K562 (cell line): ENCODE measurements around the gene ANO10. TPM values are rescaled to one million over a fixed set of nuclear protein-coding genes. Genes with fewer than 3 reads are reported as not detected.

ENCODE experiments used
- DEAF1 ChIP-seq: fragments of 450-650 bp; formaldehyde crosslinking; IDR thresholded peaks from 2 replicates; pipeline ENCODE4 v1.4.0; 2020; ENCODE audit warnings: mild to moderate bottlenecking, moderate library complexity
- FOXM1 ChIP-seq, 2 experiments: fragments of 450-650 bp in 1 of 2; sonication (generic) in 1 of 2; formaldehyde crosslinking in 1 of 2; IDR thresholded peaks; 2 replicates each; pipeline versions ENCODE4 v1.6.1 to v1.9.0; 2017 to 2022; ENCODE audit warnings: low read depth in 2 of 2, mild to moderate bottlenecking in 2 of 2, missing genetic modification reagents in 1 of 2, moderate library complexity in 1 of 2
- HDAC1 ChIP-seq, 2 experiments: fragments of 450-650 bp; IDR thresholded peaks; 2 replicates each; pipeline ENCODE4 v1.6.1; 2016 to 2017; ENCODE audit warnings: inconsistent platforms in 1 of 2, mild to moderate bottlenecking in 1 of 2, moderate library complexity in 1 of 2
- ID3 ChIP-seq, 2 experiments: fragments of 250-450 bp in 1 of 2; fragments of 450-650 bp in 1 of 2; sonication (Bioruptor Pico) in 1 of 2; IDR thresholded peaks; 2 replicates each; pipeline versions ENCODE4 v1.6.1 to v1.8.0; 2016 to 2021; ENCODE audit warnings: mild to moderate bottlenecking in 2 of 2, moderate library complexity in 2 of 2, missing compliant biosample characterization in 1 of 2, missing genetic modification characterization in 1 of 2
- MCM5 ChIP-seq: fragments of 450-650 bp; IDR thresholded peaks from 2 replicates; pipeline ENCODE4 v1.6.1; 2016; ENCODE audit warnings: low read depth
- MTA1 ChIP-seq: fragments of 450-650 bp; IDR thresholded peaks from 2 replicates; pipeline ENCODE4 v1.6.1; 2017; ENCODE audit warnings: borderline replicate concordance
- MTA2 ChIP-seq: fragments of 450-650 bp; IDR thresholded peaks from 2 replicates; pipeline ENCODE4 v1.6.1; 2016; ENCODE audit warnings: low read depth
- NCOA6 ChIP-seq: fragments of 450-650 bp; IDR thresholded peaks from 2 replicates; pipeline ENCODE4 v1.6.1; 2017; ENCODE audit warnings: mild to moderate bottlenecking
- NR1H2 ChIP-seq: sonication (generic); formaldehyde crosslinking; IDR thresholded peaks from 2 replicates; pipeline ENCODE4 v1.4.0; 2020; ENCODE audit warnings: mild to moderate bottlenecking, missing genetic modification reagents
- POLR3G ChIP-seq: IDR thresholded peaks from 2 replicates; pipeline ENCODE4 v1.6.1; 2011; ENCODE audit not compliant: insufficient read length, insufficient replicate concordance; ENCODE audit errors: extremely low read depth
- PTTG1 ChIP-seq: fragments of 450-650 bp; IDR thresholded peaks from 2 replicates; pipeline ENCODE4 v1.6.1; 2016; ENCODE audit warnings: low read depth, mild to moderate bottlenecking, missing genetic modification characterization, missing compliant biosample characterization
- SNRNP70 ChIP-seq: fragments of 200-400 bp; formaldehyde crosslinking; optimal IDR thresholded peaks from 2 replicates; pipeline ENCODE3; 2017; ENCODE audit warnings: low read depth, low read length
- SOX6 ChIP-seq: fragments of 450-650 bp; IDR thresholded peaks from 2 replicates; pipeline ENCODE4 v1.6.1; 2014; ENCODE audit warnings: mild to moderate bottlenecking
- U2AF2 ChIP-seq: fragments of 200-400 bp; formaldehyde crosslinking; optimal IDR thresholded peaks from 2 replicates; pipeline ENCODE3; 2017; ENCODE audit warnings: low read depth, mild to moderate bottlenecking, low read length
- ZC3H8 ChIP-seq: fragments of 450-650 bp; IDR thresholded peaks from 2 replicates; pipeline ENCODE4 v1.6.1; 2017
- ZNF165 ChIP-seq: fragments of 250-450 bp; sonication (Bioruptor Pico); IDR thresholded peaks from 2 replicates; pipeline ENCODE4 v1.4.0; 2020; ENCODE audit warnings: borderline replicate concordance
- ZNF277 ChIP-seq: fragments of 250-450 bp; sonication (Bioruptor Pico); IDR thresholded peaks from 2 replicates; pipeline ENCODE4 v1.8.0; 2022; ENCODE audit warnings: inconsistent platforms, mild to moderate bottlenecking, moderate library complexity, borderline replicate concordance
- ZNF583 ChIP-seq: fragments of 250-450 bp; sonication (Bioruptor Pico); IDR thresholded peaks from 2 replicates; pipeline ENCODE4 v1.4.0; 2020
- ZNF740 ChIP-seq, 3 experiments: fragments of 200-800 bp in 1 of 3; sonication (Bioruptor generic) in 1 of 3; sonication (generic) in 1 of 3; formaldehyde crosslinking in 1 of 3; IDR thresholded peaks; 2 replicates each; pipeline versions ENCODE4 v1.6.1 to v1.8.0; 2016 to 2022; ENCODE audit warnings: mild to moderate bottlenecking in 2 of 3, missing compliant biosample characterization in 2 of 3, missing genetic modification characterization in 2 of 3, missing genetic modification reagents in 1 of 3
- polyA plus RNA-seq, 8 experiments: library from polyadenylated mRNA; depleted of rRNA in 4 of 8; stranded (reverse) in 5 of 8; unstranded in 3 of 8; fragments of >200 nt; fragmentation: Nextera tagmentation in 2 of 8; fragmentation: Illumina TruSeq in 1 of 8; extraction: Ambion mirVana in 2 of 8; extraction: Trizol in 1 of 8; gene quantifications; 2 replicates each; pipeline versions ENCODE4 v1.2.1 to v1.2.3, GENCODE V29; 2011 to 2014; ENCODE audit warnings: inconsistent platforms in 1 of 8, missing spikeins in 1 of 8
- total RNA-seq, 7 experiments: library from RNA; depleted of rRNA in 6 of 7; stranded (reverse); fragments of >200 nt in 6 of 7; fragmentation: Illumina TruSeq in 2 of 7; extraction: Trizol in 2 of 7; gene quantifications; 2 replicates each; pipeline versions ENCODE4 v1.2.1 to v1.2.3, GENCODE V29; 2011 to 2021; ENCODE audit warnings: low replicate concordance in 1 of 7

The ANO10 gene
- total and polyA plus RNA-seq, 9 of the 15 experiments (the other 6 are each of a cell fraction or from before 2014, with no cell fraction given): 6.4 to 46.0 (median 32.3) TPM

- TF ChIP-seq ZNF740 (CRISPR knock-in tag; IDR thresholded peaks at IDR 0.05): no peak
- no peak for TF ChIP-seq ZNF740 (tag; IDR thresholded peaks at IDR 0.05)
- TF ChIP-seq ID3 (CRISPR knock-in tag; IDR thresholded peaks at IDR 0.05): no peak
- TF ChIP-seq ID3 (tag; IDR thresholded peaks at IDR 0.05): peak; percentile 56; the same call in 1 of the 2 replicates
- no peak for TF ChIP-seq POLR3G
- no peak for TF ChIP-seq NCOA6
- 0 out of 2 replicates have a peak, but pooled peaks have one; percentile 29 for TF ChIP-seq ZC3H8
- no peak for TF ChIP-seq MCM5
- 0 out of 2 replicates have a peak, but pooled peaks have one; percentile 53 for TF ChIP-seq PTTG1 (tag)
- TF ChIP-seq SNRNP70: no peak
- TF ChIP-seq ZNF583 (CRISPR knock-in tag): peak; percentile 88
- TF ChIP-seq SOX6: peak; percentile 90
- peak; percentile 86 for TF ChIP-seq MTA2
- TF ChIP-seq ZNF165 (CRISPR knock-in tag): no peak
- TF ChIP-seq NR1H2: peak; percentile 63; the same call in 1 of the 2 replicates
- no peak for TF ChIP-seq ZNF277
- peak; percentile 65 for TF ChIP-seq MTA1
- TF ChIP-seq U2AF2: no peak
- peak in 1 of 2 experiments; percentile 13; a peak in 1 of 4 replicates for TF ChIP-seq HDAC1 (IDR thresholded peaks at IDR 0.05)
- TF ChIP-seq DEAF1: no peak; the same call in 1 of the 2 replicates
- TF ChIP-seq FOXM1 (IDR thresholded peaks at IDR 0.05; ENCODE audit: low read depth): peak; percentile 83
- no peak for TF ChIP-seq FOXM1 (CRISPR knock-in tag; IDR thresholded peaks at IDR 0.05; ENCODE audit: low read depth)
Observed at GRCh38 chr3:43670635-43671522, 49.1 kb upstream of the ANO10 start (continued).
